Mesenchymal stem cell (in vitro differentiated cells and primary cell): ENCODE results near the gene OPRL1.

Experiments
- DNase-seq: peaks from one replicate; pipeline ENCODE4 v3.0.0-alpha.2; 2013
- H2AFZ ChIP-seq: one replicate; pipeline ENCODE4 v1.6.1; 2013; ENCODE audit warnings: low read depth, mild to moderate bottlenecking, control low read depth, inconsistent platforms, low read length, moderate library complexity
- H2AK5ac ChIP-seq: 2 replicates; pipeline ENCODE4 v1.6.1; 2013; ENCODE audit warnings: low read length, moderate library complexity, mild to moderate bottlenecking, inconsistent platforms; ENCODE audit not compliant: severe bottlenecking
- H2BK120ac ChIP-seq: one replicate; pipeline ENCODE4 v1.6.1; 2013; ENCODE audit warnings: low read depth, mild to moderate bottlenecking, inconsistent platforms, low read length, moderate library complexity
- H2BK12ac ChIP-seq, 2 experiments: one replicate each; pipeline ENCODE4 v1.6.1; 2013; ENCODE audit warnings: inconsistent platforms in 2 of 2, low read length in 2 of 2, mild to moderate bottlenecking in 2 of 2, moderate library complexity in 2 of 2, control low read depth in 1 of 2
- H2BK15ac ChIP-seq: one replicate; pipeline ENCODE4 v1.6.1; 2013; ENCODE audit warnings: mild to moderate bottlenecking, low read depth, inconsistent platforms; ENCODE audit not compliant: poor library complexity, severe bottlenecking
- H2BK5ac ChIP-seq: 2 replicates; pipeline ENCODE4 v1.6.1; 2013; ENCODE audit warnings: low read depth, mild to moderate bottlenecking, low read length, control low read depth, inconsistent platforms; ENCODE audit not compliant: poor library complexity, severe bottlenecking
- H3K14ac ChIP-seq, 2 experiments: one replicate each; pipeline ENCODE4 v1.6.1; 2013; ENCODE audit warnings: inconsistent platforms in 2 of 2, low read length in 2 of 2, control low read depth in 1 of 2, mild to moderate bottlenecking in 1 of 2, moderate library complexity in 1 of 2
- H3K18ac ChIP-seq, 2 experiments: one replicate each; pipeline ENCODE4 v1.6.1; 2013; ENCODE audit warnings: inconsistent platforms in 2 of 2, low read length in 2 of 2, control low read depth in 1 of 2, low read depth in 1 of 2, mild to moderate bottlenecking in 1 of 2
- H3K23ac ChIP-seq, 2 experiments: one replicate each; pipeline ENCODE4 v1.6.1; 2013; ENCODE audit warnings: inconsistent platforms in 2 of 2, low read length in 2 of 2, mild to moderate bottlenecking in 2 of 2, moderate library complexity in 2 of 2, control low read depth in 1 of 2
- H3K27ac ChIP-seq: 2 replicates; pipeline ENCODE4 v1.5.1; 2013; ENCODE audit warnings: mild to moderate bottlenecking, moderate library complexity, low read length, control low read depth, inconsistent platforms; ENCODE audit not compliant: poor library complexity, severe bottlenecking
- H3K27me3 ChIP-seq, 2 experiments: 2 replicates each; pipeline versions ENCODE4 v1.6.1 to v1.7.0; 2013; ENCODE audit warnings: low read length in 2 of 2, mild to moderate bottlenecking in 2 of 2, moderate library complexity in 2 of 2, control low read depth in 1 of 2, inconsistent platforms in 1 of 2; ENCODE audit not compliant: control insufficient read depth in 1 of 2, insufficient read depth in 1 of 2
- H3K36me3 ChIP-seq, 2 experiments: 2 replicates each; pipeline versions ENCODE4 v1.6.1 to v1.7.0; 2013; ENCODE audit warnings: low read length in 2 of 2, control low read depth in 1 of 2, inconsistent platforms in 1 of 2, low read depth in 1 of 2, mild to moderate bottlenecking in 1 of 2; ENCODE audit not compliant: insufficient read depth in 2 of 2, control insufficient read depth in 1 of 2
- H3K4ac ChIP-seq, 2 experiments: one replicate each; pipeline ENCODE4 v1.6.1; 2013; ENCODE audit warnings: inconsistent platforms in 2 of 2, low read length in 2 of 2, mild to moderate bottlenecking in 2 of 2, moderate library complexity in 2 of 2, control low read depth in 1 of 2, low read depth in 1 of 2
- H3K4me1 ChIP-seq: 2 replicates; pipeline ENCODE4 v1.6.1; 2013; ENCODE audit warnings: low read depth, low read length, control low read depth; ENCODE audit not compliant: control insufficient read depth, insufficient read depth
- H3K4me2 ChIP-seq: 2 replicates; pipeline ENCODE4 v1.6.1; 2013; ENCODE audit warnings: low read length, mild to moderate bottlenecking, inconsistent platforms; ENCODE audit not compliant: poor library complexity, severe bottlenecking
- H3K4me3 ChIP-seq, 2 experiments: 2 replicates each; pipeline versions ENCODE4 v1.5.1 to v1.7.0; 2013; ENCODE audit warnings: low read length in 2 of 2, mild to moderate bottlenecking in 2 of 2, control low read depth in 1 of 2, low read depth in 1 of 2; ENCODE audit not compliant: insufficient read depth in 1 of 2
- H3K79me1 ChIP-seq: replicated peaks from 2 replicates; pipeline ENCODE4 v1.6.1; 2013; ENCODE audit warnings: mild to moderate bottlenecking, control low read depth, low read length, inconsistent platforms; ENCODE audit not compliant: poor library complexity, severe bottlenecking
- H3K9ac ChIP-seq: 2 replicates; pipeline ENCODE4 v1.7.0; 2013; ENCODE audit warnings: mild to moderate bottlenecking, low read length, moderate library complexity
- H3K9me3 ChIP-seq: 2 replicates; pipeline ENCODE4 v1.7.0; 2013; ENCODE audit warnings: mild to moderate bottlenecking, low read length; ENCODE audit not compliant: control insufficient read depth
- H4K8ac ChIP-seq: one replicate; pipeline ENCODE4 v1.6.1; 2013; ENCODE audit warnings: inconsistent platforms, mild to moderate bottlenecking, low read length, moderate library complexity
- H4K91ac ChIP-seq: one replicate; pipeline ENCODE4 v1.6.1; 2013; ENCODE audit warnings: mild to moderate bottlenecking, low read length, inconsistent platforms
- WGBS: methylation state at CpG from one replicate; pipeline ENCODE4 v1.1.7; 2013; ENCODE audit warnings: mixed read lengths; 5-methylcytosine and 5-hydroxymethylcytosine counted together

Gene OPRL1

DNA sequence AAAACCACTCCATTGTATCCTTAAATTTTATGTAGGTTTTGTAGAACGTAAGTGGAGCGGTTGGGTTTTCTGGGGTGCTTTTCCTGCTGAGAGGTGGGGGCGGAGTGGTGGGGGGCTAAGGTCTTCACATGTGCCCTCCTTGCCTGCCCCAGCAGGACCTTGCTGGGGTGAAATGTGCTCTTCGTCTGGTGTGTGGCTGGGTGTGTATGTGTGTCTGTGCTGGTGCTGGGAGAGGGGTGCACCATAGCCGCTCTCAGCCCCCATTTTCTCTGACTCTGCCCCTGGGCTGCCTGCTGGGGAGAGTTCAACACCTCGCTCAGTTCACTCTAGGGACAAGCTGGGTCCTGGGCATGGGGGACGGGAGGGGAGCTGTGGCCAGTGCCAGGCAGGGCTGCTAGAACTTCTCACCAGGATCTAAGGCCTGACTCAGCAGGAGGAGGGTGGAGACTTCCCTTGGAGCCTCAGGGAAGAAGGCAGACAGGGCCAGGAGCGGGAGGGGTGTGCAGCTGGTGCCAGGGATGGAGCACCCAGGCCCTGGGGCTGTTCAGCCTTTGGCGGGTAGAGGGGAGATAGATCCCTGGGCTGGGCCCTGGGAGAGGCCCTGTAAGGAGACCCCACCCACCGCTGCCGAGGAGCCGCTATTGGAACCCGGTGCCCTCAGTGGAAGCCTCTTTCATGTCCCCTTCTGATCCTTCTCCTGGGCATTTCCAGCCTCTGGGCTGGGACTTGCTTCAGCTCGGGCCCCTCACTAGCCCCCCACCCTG lies 35.2 kb upstream of the OPRL1 start:
- Histone ChIP-seq H3K79me1 (no peaks in the 10 kb centered on the region), H3K9me3 (no peaks in the 10 kb centered on the region), H2AK5ac (no peak overlapping the region), H2AFZ (no peak overlapping the region), H3K18ac (peak overlapping the region in 1 of 2 experiments; percentile 59), H3K27me3 (peaks cover 49 to 61% of the 10 kb centered on the region in 2 experiments), H2BK5ac (no peak overlapping the region), H3K4me3 (no peak overlapping the region), H3K4me2 (no peak overlapping the region), H2BK120ac (no peak overlapping the region), H3K9ac (no peak overlapping the region), H3K36me3 (no peaks in the 10 kb centered on the region), H4K8ac (no peak overlapping the region), H3K14ac (peak overlapping the region in 1 of 2 experiments; percentile 55), H2BK15ac (no peak overlapping the region), H2BK12ac (peak overlapping the region in 1 of 2 experiments; percentile 40), H4K91ac (no peak overlapping the region), H3K4me1 (peaks cover 38% of the 10 kb centered on the region), H3K27ac (no peak overlapping the region), H3K4ac (no peak overlapping the region), H3K23ac (peak overlapping the region in 1 of 2 experiments; percentile 70)
- DNase-seq: peak; percentile 50
- WGBS: 79% methylated on average over 12 of the region's 14 CpGs

- 77% methylated on average over 11 of the region's 11 CpGs for WGBS
- Histone ChIP-seq H3K4me2 (no peak overlapping the region), H2BK12ac (peak overlapping the region in 1 of 2 experiments; percentile 1), H2BK5ac (no peak overlapping the region), H2BK120ac (no peak overlapping the region), H3K79me1 (no peaks in the 10 kb centered on the region), H2AK5ac (no peak overlapping the region), H3K4me1 (peaks cover 41% of the 10 kb centered on the region), H3K4ac (no peak overlapping the region), H3K18ac (no peak overlapping the region), H3K36me3 (no peaks in the 10 kb centered on the region), H3K4me3 (no peak overlapping the region), H3K27ac (no peak overlapping the region), H2BK15ac (no peak overlapping the region), H4K91ac (no peak overlapping the region), H3K23ac (no peak overlapping the region), H2AFZ (no peak overlapping the region), H3K14ac (no peak overlapping the region), H3K9me3 (no peaks in the 10 kb centered on the region), H4K8ac (no peak overlapping the region), H3K9ac (no peak overlapping the region), H3K27me3 (peaks cover 50 to 60% of the 10 kb centered on the region in 2 experiments)
- no peak for DNase-seq
Observed at GRCh38 chr20:64045346-64046011, 34.4 kb upstream of the OPRL1 start.

GRCh38 chr20:64047046-64047389 lies 32.9 kb upstream of the OPRL1 start:
- Histone ChIP-seq H3K36me3 (no peaks in the 10 kb centered on the region), H3K4me3 (no peak overlapping the region), H3K27ac (no peak overlapping the region), H3K27me3 (peaks cover 48 to 60% of the 10 kb centered on the region in 2 experiments), H3K9ac (no peak overlapping the region), H3K4ac (no peak overlapping the region), H3K9me3 (no peaks in the 10 kb centered on the region), H2BK120ac (no peak overlapping the region), H2AK5ac (no peak overlapping the region), H4K8ac (no peak overlapping the region), H2BK15ac (no peak overlapping the region), H3K4me2 (no peak overlapping the region), H2BK5ac (no peak overlapping the region), H3K4me1 (peaks cover 38% of the 10 kb centered on the region), H4K91ac (no peak overlapping the region), H3K18ac (no peak overlapping the region), H3K79me1 (no peaks in the 10 kb centered on the region), H2BK12ac (no peak overlapping the region), H3K14ac (no peak overlapping the region), H2AFZ (no peak overlapping the region), H3K23ac (no peak overlapping the region)
- DNase-seq: no peak
- WGBS: 91% methylated on average over 8 of the region's 8 CpGs

DNA sequence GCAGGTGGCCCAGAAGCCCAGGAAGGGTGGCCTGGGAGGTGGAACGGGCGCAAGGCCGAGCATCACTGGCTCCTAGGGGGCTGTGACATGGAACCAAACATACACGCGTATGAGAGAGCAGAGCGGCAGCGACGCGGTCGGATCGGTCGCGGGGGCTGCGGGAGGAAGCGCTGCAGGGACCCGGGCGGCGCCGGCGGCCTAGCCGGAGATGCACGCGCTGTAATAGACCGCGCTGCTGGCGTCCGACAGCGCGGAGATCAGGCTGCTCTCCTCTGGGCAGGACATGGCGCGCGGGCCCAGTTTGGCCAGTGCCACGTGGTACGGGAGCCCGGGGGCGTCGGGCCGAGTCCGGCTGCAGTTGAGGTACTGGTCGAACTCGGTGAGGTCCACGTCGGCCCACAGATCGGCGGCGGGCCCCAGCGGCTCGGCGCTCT lies 31.9 kb upstream of the OPRL1 start:
- Histone ChIP-seq H3K14ac (no peak overlapping the region), H2BK12ac (peak overlapping the region in 1 of 2 experiments; percentile 6), H3K18ac (no peak overlapping the region), H2BK15ac (no peak overlapping the region), H3K79me1 (no peaks in the 10 kb centered on the region), H2AFZ (no peak overlapping the region), H4K8ac (peak overlapping the region; percentile 7), H3K9ac (no peak overlapping the region), H2BK120ac (no peak overlapping the region), H3K9me3 (no peaks in the 10 kb centered on the region), H4K91ac (no peak overlapping the region), H3K4me2 (no peak overlapping the region), H2AK5ac (no peak overlapping the region), H2BK5ac (no peak overlapping the region), H3K23ac (peak overlapping the region in 1 of 2 experiments; percentile 38), H3K4me3 (no peak overlapping the region), H3K27me3 (peaks cover 48 to 65% of the 10 kb centered on the region in 2 experiments), H3K36me3 (no peaks in the 10 kb centered on the region), H3K4me1 (peaks cover 33% of the 10 kb centered on the region), H3K27ac (no peak overlapping the region), H3K4ac (no peak overlapping the region)
- no peak for DNase-seq
- 16% methylated on average over 46 of the region's 49 CpGs for whole genome bisulfite sequencing
